IMR-90 (cell line): ENCODE measurements around the gene KITLG. TPM values are rescaled to one million over a fixed set of nuclear protein-coding genes. Genes with fewer than 3 reads are reported as not detected.

Experiments
- ATAC-seq: fragments of 200-7000 bp; cut with Tn5 transposase; 2 replicates; pipeline ENCODE4 v1.9.1; 2020; ENCODE audit warnings: low read depth, mild to moderate bottlenecking, moderate library complexity
- BruUV-seq: library from RNA; stranded (reverse); fragments of 400-500 nt; replicated peaks from 2 replicates; lab custom pipeline; 2021; lab: Mats Ljungman, UMichigan
- CTCF ChIA-PET: fragments of 300-600 bp; formaldehyde crosslinking; extraction: SDS; loops from one replicate; lab custom pipeline; 2021; ENCODE audit warnings: antibody characterized with exemption; lab: Yijun Ruan, JAX
- POLR2A ChIA-PET: fragments of 300-600 bp; sonication (Branson Sonifier 250); formaldehyde crosslinking; loops from one replicate; lab custom pipeline; 2022; ENCODE audit warnings: antibody characterized with exemption; ENCODE audit not compliant: unreplicated experiment; lab: Charles Lee
- DNase-seq: peaks from one replicate; pipeline ENCODE4 v3.0.0; 2013
- H2AFZ ChIP-seq: replicated peaks from 2 replicates; pipeline ENCODE3; 2013; ENCODE audit warnings: low read length, mild to moderate bottlenecking; ENCODE audit not compliant: poor library complexity
- H2AK5ac ChIP-seq: 2 replicates; pipeline ENCODE4 v1.6.1; 2013; ENCODE audit warnings: low read depth, low read length, inconsistent platforms
- H2AK9ac ChIP-seq: replicated peaks from 2 replicates; pipeline ENCODE3; 2013; ENCODE audit warnings: mild to moderate bottlenecking, low read depth, low read length, moderate library complexity; ENCODE audit not compliant: poor library complexity
- H2BK120ac ChIP-seq: 2 replicates; pipeline ENCODE4 v1.6.1; 2013; ENCODE audit warnings: low read depth, low read length, inconsistent platforms
- H2BK15ac ChIP-seq: 3 replicates; pipeline ENCODE4 v1.6.1; 2013; ENCODE audit warnings: low read depth, low read length, inconsistent platforms
- H2BK20ac ChIP-seq: 2 replicates; pipeline ENCODE4 v1.6.1; 2013; ENCODE audit warnings: low read depth, mild to moderate bottlenecking, inconsistent platforms, low read length, moderate library complexity
- H2BK5ac ChIP-seq: 2 replicates; pipeline ENCODE4 v1.6.1; 2013; ENCODE audit warnings: mild to moderate bottlenecking, low read depth, low read length, inconsistent platforms; ENCODE audit not compliant: poor library complexity, severe bottlenecking
- H3K14ac ChIP-seq: replicated peaks from 2 replicates; pipeline ENCODE4 v1.6.1; 2013; ENCODE audit warnings: low read depth, low read length, inconsistent platforms
- H3K18ac ChIP-seq: 2 replicates; pipeline ENCODE4 v1.6.1; 2013; ENCODE audit warnings: low read depth, low read length, control low read depth
- H3K23ac ChIP-seq: 2 replicates; pipeline ENCODE4 v1.6.1; 2013; ENCODE audit warnings: low read depth, low read length, inconsistent platforms
- H3K27ac ChIP-seq: 2 replicates; pipeline ENCODE4 v1.5.1; 2013; ENCODE audit warnings: mild to moderate bottlenecking, control low read depth, low read length; ENCODE audit not compliant: insufficient read depth
- H3K27me3 ChIP-seq: 2 replicates; pipeline ENCODE4 v1.6.1; 2013; ENCODE audit warnings: low read length; ENCODE audit not compliant: control insufficient read depth, insufficient read depth
- H3K36me3 ChIP-seq: 2 replicates; pipeline ENCODE4 v1.6.1; 2013; ENCODE audit warnings: low read length, mixed read lengths; ENCODE audit not compliant: control insufficient read depth, insufficient read depth
- H3K4ac ChIP-seq: 2 replicates; pipeline ENCODE4 v1.6.1; 2013; ENCODE audit warnings: low read depth, low read length, inconsistent platforms
- H3K4me1 ChIP-seq: 2 replicates; pipeline ENCODE4 v1.6.1; 2013; ENCODE audit warnings: low read length, mixed read lengths; ENCODE audit not compliant: control insufficient read depth, insufficient read depth
- H3K4me2 ChIP-seq: 2 replicates; pipeline ENCODE4 v1.6.1; 2013; ENCODE audit warnings: low read depth, mild to moderate bottlenecking, control low read depth, low read length, moderate library complexity
- H3K4me3 ChIP-seq: 2 replicates; pipeline ENCODE4 v1.5.1; 2013; ENCODE audit warnings: low read depth, mild to moderate bottlenecking, control low read depth, low read length, moderate library complexity; ENCODE audit not compliant: insufficient read depth
- H3K56ac ChIP-seq: 2 replicates; pipeline ENCODE4 v1.6.1; 2013; ENCODE audit warnings: low read length, inconsistent platforms; ENCODE audit not compliant: insufficient read depth; ENCODE audit errors: extremely low read depth
- H3K79me1 ChIP-seq, 2 experiments: 2 replicates each; pipeline ENCODE4 v1.6.1; 2013; ENCODE audit warnings: low read length in 2 of 2, inconsistent platforms in 1 of 2, low read depth in 1 of 2
- H3K9ac ChIP-seq: 2 replicates; pipeline ENCODE4 v1.6.1; 2013; ENCODE audit warnings: low read depth, low read length, control low read depth
- H3K9me1 ChIP-seq: 2 replicates; pipeline ENCODE4 v1.6.1; 2013; ENCODE audit warnings: low read length, inconsistent platforms; ENCODE audit not compliant: insufficient read depth
- H3K9me3 ChIP-seq: 2 replicates; pipeline ENCODE4 v1.6.1; 2013; ENCODE audit warnings: low read length; ENCODE audit not compliant: control insufficient read depth, insufficient read depth
- H4K20me1 ChIP-seq: 2 replicates; pipeline ENCODE4 v1.6.1; 2013; ENCODE audit warnings: low read length, inconsistent platforms; ENCODE audit not compliant: insufficient read depth
- H4K5ac ChIP-seq: 2 replicates; pipeline ENCODE4 v1.6.1; 2013; ENCODE audit warnings: mild to moderate bottlenecking, low read depth, low read length, control low read depth
- H4K8ac ChIP-seq, 2 experiments: 2 replicates each; pipeline ENCODE4 v1.6.1; 2013; ENCODE audit warnings: low read depth in 2 of 2, low read length in 2 of 2, control low read depth in 1 of 2, inconsistent platforms in 1 of 2
- H4K91ac ChIP-seq: 2 replicates; pipeline ENCODE4 v1.6.1; 2013; ENCODE audit warnings: low read depth, low read length, inconsistent platforms; ENCODE audit not compliant: insufficient read depth
- BHLHE40 ChIP-seq: fragments of 150-350 bp; IDR thresholded peaks from 2 replicates; pipeline ENCODE4 v1.6.1; 2016; ENCODE audit warnings: mild to moderate bottlenecking, low read depth, low read length
- CEBPB ChIP-seq: IDR thresholded peaks from 2 replicates; pipeline ENCODE4 v1.6.1; 2012; ENCODE audit warnings: low read depth, low read length, improper control_type of control experiment
- MAFK ChIP-seq: IDR thresholded peaks from 2 replicates; pipeline ENCODE4 v1.6.1; 2012; ENCODE audit warnings: low read depth, low read length, improper control_type of control experiment
- MXI1 ChIP-seq: IDR thresholded peaks from 2 replicates; pipeline ENCODE4 v1.6.1; 2012; ENCODE audit warnings: low read depth, mild to moderate bottlenecking, low read length, moderate library complexity, borderline replicate concordance
- RAD21 ChIP-seq: IDR thresholded peaks from 2 replicates; pipeline ENCODE4 v1.6.1; 2012; ENCODE audit warnings: low read length, improper control_type of control experiment
- RCOR1 ChIP-seq: IDR thresholded peaks from 2 replicates; pipeline ENCODE4 v1.6.1; 2012; ENCODE audit warnings: mild to moderate bottlenecking, low read length, improper control_type of control experiment; ENCODE audit not compliant: insufficient replicate concordance
- RFX5 ChIP-seq: IDR thresholded peaks from 2 replicates; pipeline ENCODE4 v1.8.0; 2012; ENCODE audit warnings: low read depth, mild to moderate bottlenecking, low read length, moderate library complexity
- SMC3 ChIP-seq: fragments of 150-350 bp; IDR thresholded peaks from 2 replicates; pipeline ENCODE4 v1.6.1; 2016; ENCODE audit warnings: low read depth, mild to moderate bottlenecking, antibody characterized with exemption, low read length, moderate library complexity
- WGBS, 2 experiments: methylation state at CpG; one replicate each; pipeline versions ENCODE4 v1.1.5 to v1.1.7; 2013; ENCODE audit warnings: missing lambda C conversion rate in 2 of 2; ENCODE audit not compliant: insufficient read length in 1 of 2; ENCODE audit errors: extremely low coverage in 2 of 2; 5-methylcytosine and 5-hydroxymethylcytosine counted together
- dilution Hi-C: fragments of 300-500 bp; cut with HindIII; formaldehyde crosslinking; loops from one replicate; pipeline ENCODE4 v1.14.3; 2018; ENCODE audit warnings: low sequenced_read_pairs; ENCODE audit not compliant: unreplicated experiment
- in situ Hi-C: fragments of 300-500 bp; cut with MboI; formaldehyde crosslinking; loops from 3 replicates; pipeline ENCODE4 v1.14.3; 2019; ENCODE audit warnings: low sequenced_read_pairs, inconsistent platforms, mixed read lengths
- intact Hi-C: fragments of 100-400 bp; cut with micrococcal nuclease; formaldehyde crosslinking; loops from 2 replicates; pipeline ENCODE4 v1.10.0; 2022
- polyA plus RNA-seq, 3 experiments: library from polyadenylated mRNA; depleted of rRNA; stranded (reverse); fragments of >200 nt; gene quantifications; 2 replicates each; pipeline ENCODE4 v1.2.3, GENCODE V29; 2012; ENCODE audit warnings: low replicate concordance in 1 of 3
- total RNA-seq: library from RNA; depleted of rRNA; stranded (reverse); fragments of >200 nt; gene quantifications from 2 replicates; pipeline ENCODE4 v1.2.3, GENCODE V29; 2012

KITLG gene
- total and polyA plus RNA-seq, 2 of the 4 experiments (the other 2 are of a cell fraction), result 14.5 to 87.5 TPM

DNA sequence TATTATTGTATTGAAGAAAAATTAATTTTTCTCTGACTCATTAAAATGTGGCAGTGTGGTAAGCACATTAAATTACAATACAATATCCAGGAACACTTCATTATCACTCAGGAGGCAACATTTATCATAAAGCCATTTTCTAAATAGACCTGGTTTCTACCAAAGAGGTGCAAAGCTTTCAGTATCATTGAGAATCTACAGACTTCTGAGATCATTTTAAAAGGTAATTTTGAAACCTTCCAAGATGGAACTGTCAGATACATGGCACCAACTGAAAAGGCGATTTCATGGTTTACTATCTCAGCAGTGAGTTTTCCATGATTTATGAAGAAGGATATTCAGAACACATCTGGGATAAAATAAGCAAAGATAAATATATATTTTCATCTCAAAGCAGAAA is 85.8 kb downstream of the KITLG start:
- BruUV-seq, result no TSS peak
- Histone ChIP-seq H4K5ac (peak overlapping the region; percentile 12; the same call in 1 of the 2 replicates), H3K4ac (no peak overlapping the region), H2AK9ac (no peak overlapping the region), H4K91ac (no peak overlapping the region), H4K8ac (no peak overlapping the region), H2AK5ac (no peak overlapping the region), H3K9ac (no peak overlapping the region), H3K23ac (0 out of 2 replicates have a peak overlapping the region, but pooled peaks have one; percentile 4), H3K27ac (no peak overlapping the region), H3K36me3 (peaks cover 7% of the 10 kb centered on the region; the same call in 1 of the 2 replicates), H2BK120ac (no peak overlapping the region), H2BK15ac (no peak overlapping the region), H3K9me3 (no peaks in the 10 kb centered on the region), H3K4me1 (peaks cover 4% of the 10 kb centered on the region; the same call in 1 of the 2 replicates), H4K20me1 (no peaks in the 10 kb centered on the region), H3K56ac (no peak overlapping the region), H3K18ac (no peak overlapping the region; the same call in 1 of the 2 replicates), H3K79me1 (peaks cover 10 to 13% of the 10 kb centered on the region in 2 experiments; a peak in 3 of 4 replicates), H2BK5ac (peak overlapping the region; percentile 97), H2BK20ac (no peak overlapping the region), H3K14ac (0 out of 2 replicates have a peak overlapping the region, but pooled peaks have one; percentile 8), H3K27me3 (no peaks in the 10 kb centered on the region), H3K9me1 (no peaks in the 10 kb centered on the region), H2AFZ (no peak overlapping the region), H3K4me3 (no peak overlapping the region), H3K4me2 (no peak overlapping the region)
- no CpG with 5 or more reads among the region's 1 CpG for WGBS, 2 experiments
- DNase-seq (no peak), ATAC-seq (no peak)
- ChIA-PET CTCF (no interaction called here), POLR2A (no interaction called here)
- intact Hi-C loops (no loop called here), in situ Hi-C loops (no loop called here), dilution Hi-C loops (no loop called here)
- TF ChIP-seq RFX5 (no peak), CEBPB (no peak), MAFK (no peak), MXI1 (no peak), BHLHE40 (no peak), SMC3 (no peak), RAD21 (no peak), RCOR1 (no peak)
